Body of pancreas (tissue), 4 donors: Measurements from ENCODE around the gene C19orf85. TPM values are rescaled to one million over a fixed set of nuclear protein-coding genes. Genes with fewer than 3 reads are reported as not detected.

Experiments
- ATAC-seq: fragments of 150-250 bp; one replicate; pipeline ENCODE4 v1.9.1; 2016
- DNase-seq, 4 donors: peaks; one replicate each; pipeline ENCODE4 v3.0.0-alpha.2; 2019
- H3K27ac ChIP-seq, 4 donors: fragments of 200-600 bp; sonication (generic); 1 replicate in 3 of 4; 2 replicates in 1 of 4; pipeline versions ENCODE4 v1.5.1 to v1.6.1; 2016 to 2019; ENCODE audit warnings: mild to moderate bottlenecking in 1 of 4, mixed read lengths in 1 of 4, moderate library complexity in 1 of 4
- H3K27me3 ChIP-seq, 2 donors: fragments of 200-600 bp; sonication (generic); one replicate each; pipeline ENCODE4 v1.6.0; 2016; ENCODE audit warnings: mild to moderate bottlenecking in 1 of 2
- H3K36me3 ChIP-seq, 2 donors: fragments of 200-600 bp; sonication (generic); replicated peaks in 1 of 2; 2 replicates each; pipeline ENCODE4 v1.5.1; 2016; ENCODE audit warnings: low read depth in 2 of 2; ENCODE audit not compliant: insufficient read depth in 1 of 2
- H3K4me1 ChIP-seq: fragments of 200-600 bp; sonication (generic); one replicate; pipeline ENCODE4 v1.6.0; 2016
- H3K4me3 ChIP-seq, 2 donors: fragments of 200-600 bp; sonication (generic); 1 replicate in 1 of 2; 2 replicates in 1 of 2; pipeline ENCODE4 v1.5.1; 2016 to 2019
- H3K9me3 ChIP-seq, 3 donors: fragments of 200-600 bp; sonication (generic); 1 replicate in 2 of 3; 2 replicates in 1 of 3; pipeline ENCODE4 v1.5.1; 2016
- CTCF ChIP-seq, 7 experiments: fragments of 450-650 bp in 4 of 7; fragments of 200-600 bp in 3 of 7; sonication (generic) in 3 of 7; IDR thresholded peaks; one replicate each; pipeline ENCODE4 v1.5.1; 2016 to 2019; ENCODE audit warnings: antibody characterized with exemption in 7 of 7
- POLR2A ChIP-seq, 3 donors: fragments of 450-650 bp; IDR thresholded peaks; one replicate each; pipeline ENCODE4 v1.6.1; 2016; ENCODE audit warnings: antibody characterized with exemption in 3 of 3, mild to moderate bottlenecking in 2 of 3
- WGBS, 2 donors: methylation state at CpG; one replicate each; pipeline ENCODE4 v1.1.5; 2017; 5-methylcytosine and 5-hydroxymethylcytosine counted together
- intact Hi-C: fragments of 100-400 bp; cut with DNase I; formaldehyde crosslinking; loops from one replicate; pipeline ENCODE4 v1.15.1; 2023
- total RNA-seq, 2 donors: library from RNA; depleted of rRNA; stranded (reverse); fragments of >200 nt; gene quantifications; one replicate each; pipeline ENCODE4 v1.1.0, GENCODE V29; 2016

C19orf85 gene
- total RNA-seq, 2 donors from 2014 or later = not detected

GRCh38 chr19:55482967-55483705 is 18.6 kb upstream of the C19orf85 start:
- Histone ChIP-seq H3K27me3 (no peaks in the 10 kb centered on the region), H3K4me1 (peaks cover 69% of the 10 kb centered on the region)
- no peak for DNase-seq

GRCh38 chr19:55482156-55482961 is 17.8 kb upstream of the C19orf85 start:
- intact Hi-C loops = no loop called here
- H3K4me1 ChIP-seq = peaks cover 70% of the 10 kb centered on the region
- H3K36me3 ChIP-seq = no peaks in the 10 kb centered on the region
- DNase-seq (no peak), ATAC-seq (no peak)
- WGBS, 2 donors = 89 to 100% methylated on average over 6 to 48 of the region's 83 CpGs
- no peak overlapping the region for H3K27ac ChIP-seq
- H3K4me3 ChIP-seq = no peak overlapping the region
- no peaks in the 10 kb centered on the region for H3K9me3 ChIP-seq
- no peaks in the 10 kb centered on the region for H3K27me3 ChIP-seq
- TF ChIP-seq CTCF (IDR thresholded peaks at IDR 0.05) (no peak), POLR2A (IDR thresholded peaks at IDR 0.05) (no peak)

More at GRCh38 chr19:55482967-55483705, 18.6 kb upstream of the C19orf85 start:
- WGBS, 2 donors = 90 to 93% methylated on average over 34 to 45 of the region's 47 CpGs
- ATAC-seq = no peak
- Histone ChIP-seq H3K9me3 (no peaks in the 10 kb centered on the region), H3K36me3 (no peaks in the 10 kb centered on the region), H3K27ac (no peak overlapping the region), H3K4me3 (no peak overlapping the region)
- TF ChIP-seq CTCF (IDR thresholded peaks at IDR 0.05) = no peak
- no peak for TF ChIP-seq POLR2A (IDR thresholded peaks at IDR 0.05)
- intact Hi-C loops = no loop called here

GRCh38 chr19:55481794-55482155 is 17.2 kb upstream of the C19orf85 start:
- TF ChIP-seq CTCF (IDR thresholded peaks at IDR 0.05) (no peak), POLR2A (IDR thresholded peaks at IDR 0.05) (no peak)
- Histone ChIP-seq H3K4me3 (no peak overlapping the region), H3K4me1 (peaks cover 69% of the 10 kb centered on the region), H3K36me3 (no peaks in the 10 kb centered on the region), H3K9me3 (no peaks in the 10 kb centered on the region), H3K27ac (no peak overlapping the region), H3K27me3 (no peaks in the 10 kb centered on the region)
- ATAC-seq (no peak), DNase-seq (no peak)
- WGBS, 2 donors = 79 to 80% methylated on average over 1 to 25 of the region's 40 CpGs
- intact Hi-C loops = no loop called here

- 93% methylated on average over 26 to 45 of the region's 52 CpGs for WGBS, 2 donors
- no peak overlapping the region for H3K27ac ChIP-seq
- DNase-seq (no peak), ATAC-seq (no peak)
- intact Hi-C loops = no loop called here
- no peaks in the 10 kb centered on the region for H3K36me3 ChIP-seq
- H3K27me3 ChIP-seq = no peaks in the 10 kb centered on the region
- TF ChIP-seq CTCF (IDR thresholded peaks at IDR 0.05) (no peak), POLR2A (IDR thresholded peaks at IDR 0.05) (no peak)
- peaks cover 64% of the 10 kb centered on the region for H3K4me1 ChIP-seq
- no peaks in the 10 kb centered on the region for H3K9me3 ChIP-seq
- H3K4me3 ChIP-seq = no peak overlapping the region
Observed at GRCh38 chr19:55481148-55481793, 16.7 kb upstream of the C19orf85 start.
